ENCODE data around the gene MLPH.

MLPH gene

DNA sequence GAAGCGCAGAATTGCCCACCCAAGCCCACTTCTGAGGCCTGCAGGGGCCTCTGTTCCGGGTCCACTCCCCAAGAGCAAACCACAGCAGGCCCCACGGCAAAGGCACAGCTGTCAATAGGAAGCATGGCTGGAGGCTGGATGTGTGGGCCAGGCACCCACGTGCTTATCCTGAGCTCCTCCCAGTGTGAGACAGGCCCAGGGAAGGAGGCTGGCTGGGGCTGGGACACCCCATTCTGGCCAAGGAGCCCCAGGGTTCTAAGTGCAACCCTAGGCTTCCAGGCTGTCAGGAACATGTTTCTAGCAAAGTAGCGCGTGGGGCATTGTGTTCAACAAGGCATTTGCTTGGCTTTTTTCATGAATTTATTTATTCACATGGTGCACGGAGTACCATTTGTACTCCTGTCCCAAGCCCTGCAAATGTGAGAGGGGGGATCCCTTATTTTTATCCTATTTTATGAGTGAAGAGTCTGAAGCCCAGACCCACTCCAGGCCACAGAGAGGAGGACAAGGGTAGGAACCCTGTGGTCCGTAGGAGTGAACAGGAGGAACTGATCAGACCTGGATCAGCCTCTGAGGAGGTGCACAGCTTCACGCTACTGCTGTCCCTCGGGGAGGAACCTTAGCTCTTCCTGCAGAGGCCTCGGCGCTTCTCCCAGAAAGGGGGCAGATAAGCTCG lies 109.6 kb downstream of the MLPH start:
- FAIRE-seq (no peak), DNase-seq (ENCODE audit: insufficient read length, low spot score) (no peak)
- no peak for TF ChIP-seq POLR2A (IDR thresholded peaks at IDR 0.05; ENCODE audit: low read depth, low read length)
- no peak for TF ChIP-seq POU2F2 (IDR thresholded peaks at IDR 0.05; ENCODE audit: low read depth, low read length)
- no peak for TF ChIP-seq PAX5 (IDR thresholded peaks at IDR 0.05; ENCODE audit: insufficient read depth, low read length, severe bottlenecking)
- TF ChIP-seq TAF1 (IDR thresholded peaks at IDR 0.05; ENCODE audit: low read depth, low read length) = no peak
- TF ChIP-seq SPI1 (IDR thresholded peaks at IDR 0.05; ENCODE audit: low read depth, low read length) = no peak
- no peak for TF ChIP-seq POLR2AphosphoS5 (IDR thresholded peaks at IDR 0.05; ENCODE audit: low read depth, low read length)

DNA sequence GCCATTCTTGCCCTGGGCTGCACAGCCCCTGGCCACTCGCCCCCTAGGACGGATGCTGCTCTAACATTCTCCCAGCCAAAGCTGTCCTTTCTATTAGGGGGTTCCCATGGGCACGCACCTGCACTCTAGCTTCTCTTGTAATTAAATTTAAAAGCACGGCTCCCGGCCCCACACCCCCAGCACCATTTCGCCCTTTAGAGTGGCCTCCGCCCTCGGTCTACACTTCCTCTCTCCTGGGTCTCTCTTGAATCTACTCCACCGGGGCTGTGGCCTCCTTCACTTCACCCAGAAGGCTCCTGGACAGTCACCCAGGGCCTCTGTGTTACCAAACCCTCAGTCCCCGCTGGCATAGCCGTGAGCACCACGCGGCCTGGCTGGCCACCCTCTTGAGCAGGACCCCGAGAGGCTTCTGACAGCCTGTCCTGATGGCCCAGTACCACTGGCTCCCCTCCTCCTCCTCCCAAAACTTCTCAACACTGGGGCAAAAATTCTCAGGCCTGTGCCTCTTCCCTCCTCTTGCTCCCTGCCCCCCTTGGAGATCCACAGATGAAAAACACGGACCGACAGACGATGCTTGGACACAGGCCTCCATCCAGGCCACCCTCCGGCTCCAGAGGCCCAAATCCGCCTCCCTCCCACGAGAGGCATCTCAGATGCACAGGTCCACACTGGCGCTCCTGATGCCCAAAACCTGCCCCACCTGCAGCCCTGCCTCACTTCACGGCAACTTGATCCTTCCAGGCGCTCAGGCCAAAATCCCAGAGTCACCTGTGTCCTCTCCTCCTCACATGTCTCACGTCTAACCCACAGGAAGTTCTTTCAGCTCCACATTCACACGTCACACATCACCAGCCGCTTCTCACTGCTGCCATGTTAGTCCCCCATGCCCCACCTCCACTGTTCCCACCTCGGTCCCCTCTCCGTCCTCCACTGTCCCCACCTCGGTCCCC lies 110.4 kb downstream of the MLPH start:
- FAIRE-seq (no peak), DNase-seq (ENCODE audit: insufficient read length, low spot score) (no peak)

DNA sequence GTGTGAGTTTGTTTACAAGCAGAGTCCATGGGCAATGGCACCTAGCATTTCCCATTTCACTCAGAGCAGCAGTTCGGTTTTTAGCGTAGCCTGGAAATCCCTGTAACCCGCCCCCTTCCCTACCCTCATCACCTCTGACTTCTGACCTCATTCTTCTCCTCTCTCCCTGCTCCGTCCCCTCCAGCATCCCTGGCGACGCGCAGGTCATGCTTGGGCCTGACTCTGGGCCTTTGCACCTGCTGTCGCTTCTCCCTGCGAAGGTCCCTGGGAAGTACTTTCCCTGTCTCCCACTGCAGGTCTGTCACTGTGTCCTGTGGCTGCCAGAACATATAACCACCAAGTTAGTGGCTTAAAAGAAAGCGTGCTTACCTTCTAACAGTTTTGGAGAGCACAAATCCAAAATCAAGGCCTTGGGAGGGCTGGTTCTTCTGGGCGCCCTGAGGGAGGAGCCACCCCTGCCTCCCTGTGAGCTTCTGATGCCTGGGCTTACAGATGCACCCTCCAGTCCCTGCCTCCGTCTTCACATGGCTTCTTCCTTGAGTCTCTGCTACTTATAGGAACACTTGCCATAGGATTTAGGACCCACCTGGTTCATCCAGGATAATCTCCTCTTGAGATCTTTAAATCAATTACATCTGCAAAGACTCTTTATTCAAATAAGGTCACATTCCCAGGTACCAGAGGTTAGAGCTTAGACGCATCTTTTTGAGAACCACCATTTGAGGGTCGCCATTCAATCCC lies 111.6 kb downstream of the MLPH start:
- TF ChIP-seq POLR2A (IDR thresholded peaks at IDR 0.05; ENCODE audit: low read depth, low read length) (no peak), POU2F2 (IDR thresholded peaks at IDR 0.05; ENCODE audit: low read depth, low read length) (no peak), POLR2AphosphoS5 (IDR thresholded peaks at IDR 0.05; ENCODE audit: low read depth, low read length) (no peak), TAF1 (IDR thresholded peaks at IDR 0.05; ENCODE audit: low read depth, low read length) (no peak), PAX5 (IDR thresholded peaks at IDR 0.05; ENCODE audit: insufficient read depth, low read length, severe bottlenecking) (no peak), SPI1 (IDR thresholded peaks at IDR 0.05; ENCODE audit: low read depth, low read length) (no peak)
- FAIRE-seq (no peak), DNase-seq (ENCODE audit: insufficient read length, low spot score) (no peak)

More for the DNA sequence above, 110.4 kb downstream of the MLPH start:
- TF ChIP-seq POLR2A (IDR thresholded peaks at IDR 0.05; ENCODE audit: low read depth, low read length) (no peak), SPI1 (IDR thresholded peaks at IDR 0.05; ENCODE audit: low read depth, low read length) (no peak), TAF1 (IDR thresholded peaks at IDR 0.05; ENCODE audit: low read depth, low read length) (no peak), POU2F2 (IDR thresholded peaks at IDR 0.05; ENCODE audit: low read depth, low read length) (no peak), POLR2AphosphoS5 (IDR thresholded peaks at IDR 0.05; ENCODE audit: low read depth, low read length) (no peak), PAX5 (IDR thresholded peaks at IDR 0.05; ENCODE audit: insufficient read depth, low read length, severe bottlenecking) (no peak)

DNA sequence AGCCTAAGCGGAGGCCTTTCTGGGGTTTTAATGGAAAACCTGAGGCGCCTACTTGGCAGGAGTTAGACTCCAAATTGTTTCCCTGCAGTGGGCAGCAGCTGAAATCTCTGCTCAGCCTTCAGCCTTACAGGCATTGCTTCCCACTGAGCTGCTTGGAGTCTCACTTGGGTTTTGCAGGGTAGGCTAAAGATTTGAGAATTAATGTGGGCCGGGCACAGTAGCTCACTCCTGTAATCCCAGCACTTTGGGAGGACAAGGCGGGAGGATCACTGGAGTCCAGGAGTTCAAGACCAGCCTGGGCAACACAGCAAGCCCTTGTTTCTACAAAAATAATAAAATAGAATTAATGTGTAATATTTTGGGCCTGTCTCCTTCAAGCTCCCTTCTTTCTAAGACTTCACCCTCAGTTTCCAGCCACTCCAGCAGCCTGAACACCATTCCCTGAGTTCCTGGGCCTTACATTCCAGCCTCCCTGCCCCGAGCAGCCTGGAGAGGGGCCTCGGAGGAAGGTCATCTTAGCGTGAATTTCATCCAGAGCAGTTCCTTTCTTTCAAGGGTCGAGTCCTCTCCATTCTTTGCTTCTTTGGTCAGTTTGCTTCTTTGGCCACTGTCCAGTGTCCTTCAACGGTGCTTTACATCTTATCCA lies 112.5 kb downstream of the MLPH start:
- TF ChIP-seq TAF1 (IDR thresholded peaks at IDR 0.05; ENCODE audit: low read depth, low read length) (no peak), POLR2AphosphoS5 (IDR thresholded peaks at IDR 0.05; ENCODE audit: low read depth, low read length) (no peak), SPI1 (IDR thresholded peaks at IDR 0.05; ENCODE audit: low read depth, low read length) (no peak), POU2F2 (IDR thresholded peaks at IDR 0.05; ENCODE audit: low read depth, low read length) (no peak), PAX5 (IDR thresholded peaks at IDR 0.05; ENCODE audit: insufficient read depth, low read length, severe bottlenecking) (no peak), POLR2A (IDR thresholded peaks at IDR 0.05; ENCODE audit: low read depth, low read length) (no peak)
- DNase-seq (ENCODE audit: insufficient read length, low spot score) (no peak), FAIRE-seq (no peak)

DNA sequence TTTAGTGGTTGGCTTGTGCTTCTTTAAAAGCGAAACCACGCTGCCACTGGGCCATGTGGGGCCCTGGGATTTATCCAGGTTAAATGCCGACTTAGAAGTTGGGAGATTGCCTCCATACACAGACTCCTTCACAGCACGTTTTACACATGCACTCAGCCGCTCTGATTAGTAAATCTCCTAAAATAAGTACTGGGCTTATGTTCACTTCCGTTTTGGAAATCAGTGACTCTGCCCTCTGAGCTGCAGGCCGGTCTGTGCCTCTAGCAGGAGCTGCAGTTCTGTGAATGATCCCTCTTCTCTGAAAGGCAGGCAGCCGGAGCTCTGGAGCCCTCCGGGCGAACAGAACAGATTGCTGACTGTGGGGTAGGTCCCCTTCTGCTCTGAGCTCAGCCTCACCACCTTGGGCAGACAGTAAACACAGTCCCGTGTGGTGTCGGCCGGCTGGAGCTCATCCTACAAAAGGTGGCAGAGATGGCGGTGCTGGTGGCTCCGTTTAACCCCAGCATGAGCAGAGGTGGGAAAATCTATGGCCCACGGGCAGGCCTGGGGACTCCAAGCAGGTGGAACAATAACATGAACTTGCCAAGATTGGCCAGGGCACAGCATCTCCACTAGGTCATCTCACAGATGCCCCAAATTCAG lies 113.3 kb downstream of the MLPH start:
- DNase-seq (ENCODE audit: insufficient read length, low spot score) (no peak), FAIRE-seq (no peak)
- TF ChIP-seq PAX5 (IDR thresholded peaks at IDR 0.05; ENCODE audit: insufficient read depth, low read length, severe bottlenecking) (no peak), POLR2A (IDR thresholded peaks at IDR 0.05; ENCODE audit: low read depth, low read length) (no peak), POU2F2 (IDR thresholded peaks at IDR 0.05; ENCODE audit: low read depth, low read length) (no peak), TAF1 (IDR thresholded peaks at IDR 0.05; ENCODE audit: low read depth, low read length) (no peak)

DNA sequence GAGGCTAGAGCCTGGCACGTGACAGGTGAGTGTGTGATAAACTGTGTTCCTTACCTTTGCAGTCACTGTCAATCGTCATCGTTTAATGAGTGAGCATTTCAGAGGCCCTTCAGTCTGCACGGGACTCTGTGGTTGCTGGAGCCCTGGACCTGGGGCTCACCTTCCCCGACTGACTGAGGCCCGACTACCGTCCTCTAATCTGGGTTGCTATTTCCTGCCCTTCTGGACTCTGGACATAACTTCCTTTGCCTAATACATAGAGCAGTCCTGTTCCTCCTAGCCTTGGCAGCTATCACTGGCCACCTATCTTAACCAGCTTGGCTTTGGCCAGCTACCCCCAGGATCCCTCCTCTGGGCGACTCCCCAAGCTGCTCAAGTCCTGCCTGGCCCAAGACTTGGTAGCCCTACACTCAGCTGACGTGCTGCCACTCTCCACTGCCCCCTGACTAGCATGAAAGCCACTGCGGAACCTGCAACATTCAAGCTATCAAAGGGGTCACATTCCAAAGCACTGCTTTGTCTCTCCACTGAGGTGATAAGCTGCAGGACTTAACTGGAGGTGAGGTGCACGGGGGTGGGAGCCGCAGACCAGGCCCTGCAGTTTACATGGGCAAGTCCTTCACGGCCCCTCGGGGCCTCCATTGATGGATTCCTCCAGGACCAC lies 114.5 kb downstream of the MLPH start:
- FAIRE-seq (no peak), DNase-seq (ENCODE audit: insufficient read length, low spot score) (no peak)
- TF ChIP-seq POLR2AphosphoS5 (IDR thresholded peaks at IDR 0.05; ENCODE audit: low read depth, low read length) (no peak), POLR2A (IDR thresholded peaks at IDR 0.05; ENCODE audit: low read depth, low read length) (no peak), PAX5 (IDR thresholded peaks at IDR 0.05; ENCODE audit: insufficient read depth, low read length, severe bottlenecking) (no peak), SPI1 (IDR thresholded peaks at IDR 0.05; ENCODE audit: low read depth, low read length) (no peak), TAF1 (IDR thresholded peaks at IDR 0.05; ENCODE audit: low read depth, low read length) (no peak), POU2F2 (IDR thresholded peaks at IDR 0.05; ENCODE audit: low read depth, low read length) (no peak)

DNA sequence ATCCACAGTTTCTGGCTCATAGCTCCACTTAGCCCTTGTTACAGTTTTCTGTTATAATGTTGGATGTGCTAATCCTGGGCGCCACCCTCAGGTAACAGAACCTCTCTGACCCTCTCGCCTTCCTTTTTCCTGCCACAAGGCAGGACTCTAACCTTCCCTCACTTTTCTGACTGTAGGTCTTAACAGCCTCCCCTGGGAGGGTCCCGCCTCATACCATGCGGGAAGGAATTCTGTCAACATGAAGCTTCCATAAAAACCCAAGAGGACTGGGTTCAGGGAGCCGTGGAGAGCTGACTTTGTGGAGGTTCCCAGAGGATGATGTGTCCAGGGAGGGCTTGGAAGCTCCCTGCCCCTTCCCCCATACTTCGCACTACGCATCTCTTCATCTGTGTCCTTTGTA lies 115.4 kb downstream of the MLPH start:
- TF ChIP-seq POLR2AphosphoS5 (IDR thresholded peaks at IDR 0.05; ENCODE audit: low read depth, low read length) = no peak
- DNase-seq (ENCODE audit: insufficient read length, low spot score) = no peak
- FAIRE-seq = no peak

DNA sequence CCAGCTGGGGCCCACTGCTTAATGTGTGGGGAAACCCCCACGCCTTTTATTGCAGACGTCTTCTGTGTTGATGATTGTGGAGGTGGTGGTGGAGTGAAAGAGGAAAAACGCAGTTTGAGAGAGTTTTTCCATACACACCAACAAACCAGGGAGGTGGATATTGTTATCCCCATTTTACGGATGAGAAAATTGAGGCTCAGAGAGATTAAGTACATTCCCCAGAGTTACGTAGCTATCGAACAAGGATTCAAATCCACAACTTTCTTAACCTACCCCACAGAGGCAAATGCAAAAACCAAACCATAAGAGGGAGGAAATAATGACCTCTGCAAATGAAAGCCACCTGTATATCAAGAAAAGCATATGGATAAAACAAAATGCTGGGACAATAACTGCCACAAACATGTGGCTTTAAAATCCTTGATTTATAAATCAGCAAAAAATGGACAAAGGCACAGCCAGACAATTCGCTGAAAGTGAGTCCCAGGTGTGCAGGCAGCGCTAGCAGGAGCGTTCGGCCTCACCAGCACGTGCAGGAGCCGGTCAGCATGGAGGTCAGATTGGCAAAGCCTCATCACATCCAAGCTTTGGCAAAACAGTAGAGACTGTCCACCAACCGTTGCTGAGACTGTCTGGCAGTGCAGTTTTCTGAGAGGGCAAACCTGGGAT lies 116.1 kb downstream of the MLPH start:
- no peak for FAIRE-seq
- DNase-seq (ENCODE audit: insufficient read length, low spot score) = no peak
- TF ChIP-seq TAF1 (IDR thresholded peaks at IDR 0.05; ENCODE audit: low read depth, low read length) (no peak), POLR2A (IDR thresholded peaks at IDR 0.05; ENCODE audit: low read depth, low read length) (no peak), PAX5 (IDR thresholded peaks at IDR 0.05; ENCODE audit: insufficient read depth, low read length, severe bottlenecking) (no peak), SPI1 (IDR thresholded peaks at IDR 0.05; ENCODE audit: low read depth, low read length) (no peak), POLR2AphosphoS5 (IDR thresholded peaks at IDR 0.05; ENCODE audit: low read depth, low read length) (no peak), POU2F2 (IDR thresholded peaks at IDR 0.05; ENCODE audit: low read depth, low read length) (no peak)
